Activated gamma-delta T cell (primary cell): ENCODE data around the gene SMPDL3B.
"Not testable (repeated sequence)": the region's sequence is repeated elsewhere in the genome, so short reads cannot be mapped to it uniquely, and the experiment has no call there.

Source experiments
- DNase-seq: peaks from one replicate; lab custom pipeline; 2025; lab: John Stamatoyannopoulos, UW

SMPDL3B gene

GRCh38 chr1:27968692-27969091 is 33.9 kb downstream of the SMPDL3B start:
- no peak for DNase-seq

GRCh38 chr1:27970401-27970800 is 35.6 kb downstream of the SMPDL3B start:
- DNase-seq = no peak

- no peak for DNase-seq
These were observed 36.9 kb downstream of the SMPDL3B start for GRCh38 chr1:27971674-27972073.

GRCh38 chr1:27972141-27972540 is 37.3 kb downstream of the SMPDL3B start:
- DNase-seq = no peak

- DNase-seq = no peak
These were observed 39.1 kb downstream of the SMPDL3B start for GRCh38 chr1:27973771-27974416.

GRCh38 chr1:27974417-27974781 is 39.6 kb downstream of the SMPDL3B start:
- no peak for DNase-seq

GRCh38 chr1:27979151-27979858 is 44.5 kb downstream of the SMPDL3B start:
- no peak for DNase-seq

- no peak for DNase-seq
These were observed 45.0 kb downstream of the SMPDL3B start for GRCh38 chr1:27979859-27980201.

GRCh38 chr1:27980216-27980845 is 45.5 kb downstream of the SMPDL3B start:
- no peak for DNase-seq

- DNase-seq = no peak
These were observed 46.3 kb downstream of the SMPDL3B start for GRCh38 chr1:27981145-27981544.

- DNase-seq = no peak
These were observed 56.2 kb downstream of the SMPDL3B start for GRCh38 chr1:27990920-27991537.

GRCh38 chr1:27992276-27992675 is 57.5 kb downstream of the SMPDL3B start:
- no peak for DNase-seq

- DNase-seq = no peak
These were observed 58.4 kb downstream of the SMPDL3B start for GRCh38 chr1:27993241-27993640.

GRCh38 chr1:27994060-27994459 is 59.3 kb downstream of the SMPDL3B start:
- no peak for DNase-seq

- not testable (repeated sequence) for DNase-seq
These were observed 59.7 kb downstream of the SMPDL3B start for GRCh38 chr1:27994526-27994925.

GRCh38 chr1:27999055-27999454 is 64.3 kb downstream of the SMPDL3B start:
- no peak for DNase-seq

GRCh38 chr1:28002600-28002999 is 67.8 kb downstream of the SMPDL3B start:
- no peak for DNase-seq

GRCh38 chr1:28003117-28003516 is 68.3 kb downstream of the SMPDL3B start:
- not testable (repeated sequence) for DNase-seq
